ENCODE measurements around the gene FHOD3. TPM values are rescaled to one million over a fixed set of nuclear protein-coding genes. Genes with fewer than 3 reads are reported as not detected.
"Not testable (repeated sequence)": the region's sequence is repeated elsewhere in the genome, so short reads cannot be mapped to it uniquely, and the experiment has no call there.

FHOD3 gene
- total RNA-seq, 1 donor from 2014 or later, result 346 TPM

DNA sequence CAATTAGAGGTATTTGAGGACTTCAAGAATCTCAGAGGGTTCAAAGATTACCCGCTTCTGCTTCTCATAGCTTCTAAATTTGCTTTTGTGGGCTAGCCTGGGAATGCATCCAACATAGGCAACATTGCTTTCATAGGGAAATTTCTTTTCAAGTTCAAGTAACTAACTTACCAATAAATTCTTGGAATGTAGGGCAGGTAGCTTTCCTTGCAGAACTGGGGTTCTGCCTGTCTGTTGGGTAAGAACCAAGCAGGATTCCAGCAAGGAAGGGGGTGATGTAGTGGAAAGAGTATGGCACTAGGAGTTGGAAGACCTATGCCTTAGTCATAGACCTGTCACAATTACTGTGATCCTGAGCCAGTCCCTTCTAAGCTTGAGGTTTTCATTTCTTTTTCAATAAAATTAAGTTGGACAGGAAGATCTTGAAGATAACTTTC, 164.1 kb downstream of the FHOD3 start:
- DNase-seq, result no peak
- Histone ChIP-seq H3K27ac (replicated peaks) (peak overlapping the region; percentile 89), H3K9me3 (replicated peaks) (no peaks in the 10 kb centered on the region), H3K36me3 (no peaks in the 10 kb centered on the region), H3K4me1 (peaks cover 88% of the 10 kb centered on the region), H3K4me3 (no peak overlapping the region), H3K27me3 (ENCODE audit: low read depth) (no peaks in the 10 kb centered on the region)
- TF ChIP-seq, protein P1, sequence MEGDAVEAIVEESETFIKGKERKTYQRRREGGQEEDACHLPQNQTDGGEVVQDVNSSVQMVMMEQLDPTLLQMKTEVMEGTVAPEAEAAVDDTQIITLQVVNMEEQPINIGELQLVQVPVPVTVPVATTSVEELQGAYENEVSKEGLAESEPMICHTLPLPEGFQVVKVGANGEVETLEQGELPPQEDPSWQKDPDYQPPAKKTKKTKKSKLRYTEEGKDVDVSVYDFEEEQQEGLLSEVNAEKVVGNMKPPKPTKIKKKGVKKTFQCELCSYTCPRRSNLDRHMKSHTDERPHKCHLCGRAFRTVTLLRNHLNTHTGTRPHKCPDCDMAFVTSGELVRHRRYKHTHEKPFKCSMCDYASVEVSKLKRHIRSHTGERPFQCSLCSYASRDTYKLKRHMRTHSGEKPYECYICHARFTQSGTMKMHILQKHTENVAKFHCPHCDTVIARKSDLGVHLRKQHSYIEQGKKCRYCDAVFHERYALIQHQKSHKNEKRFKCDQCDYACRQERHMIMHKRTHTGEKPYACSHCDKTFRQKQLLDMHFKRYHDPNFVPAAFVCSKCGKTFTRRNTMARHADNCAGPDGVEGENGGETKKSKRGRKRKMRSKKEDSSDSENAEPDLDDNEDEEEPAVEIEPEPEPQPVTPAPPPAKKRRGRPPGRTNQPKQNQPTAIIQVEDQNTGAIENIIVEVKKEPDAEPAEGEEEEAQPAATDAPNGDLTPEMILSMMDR (IDR thresholded peaks at IDR 0.05; ENCODE audit: borderline replicate concordance), result no peak
- intact Hi-C loops (cut with micrococcal nuclease), result no loop called here

DNA sequence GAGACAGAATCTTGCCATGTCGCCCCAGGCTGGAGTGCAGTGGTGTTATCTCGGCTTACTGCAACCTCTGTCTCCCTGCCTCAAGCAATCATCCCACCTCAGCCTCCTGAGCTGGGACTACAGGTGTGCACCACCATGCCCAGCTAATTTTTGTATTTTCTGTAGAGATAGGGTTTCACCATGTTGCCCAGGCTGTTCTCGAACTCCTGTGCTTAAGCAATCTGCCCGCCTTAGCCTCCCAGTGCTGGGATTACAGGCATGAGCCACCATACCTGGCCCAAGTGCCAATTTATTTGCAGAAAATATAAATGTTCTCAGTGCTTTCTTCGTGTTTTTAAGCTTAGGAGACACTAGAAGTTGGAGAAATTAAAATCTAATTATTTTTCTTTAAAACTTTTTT, 166.0 kb downstream of the FHOD3 start:
- DNase-seq; H3K9me3 ChIP-seq (replicated peaks); H3K36me3 ChIP-seq; intact Hi-C loops (cut with micrococcal nuclease); H3K4me3 ChIP-seq; H3K27me3 ChIP-seq (ENCODE audit: low read depth): not testable (repeated sequence)
- Histone ChIP-seq H3K27ac (replicated peaks) (peak overlapping the region; percentile 92), H3K4me1 (peaks cover 86% of the 10 kb centered on the region)

DNA sequence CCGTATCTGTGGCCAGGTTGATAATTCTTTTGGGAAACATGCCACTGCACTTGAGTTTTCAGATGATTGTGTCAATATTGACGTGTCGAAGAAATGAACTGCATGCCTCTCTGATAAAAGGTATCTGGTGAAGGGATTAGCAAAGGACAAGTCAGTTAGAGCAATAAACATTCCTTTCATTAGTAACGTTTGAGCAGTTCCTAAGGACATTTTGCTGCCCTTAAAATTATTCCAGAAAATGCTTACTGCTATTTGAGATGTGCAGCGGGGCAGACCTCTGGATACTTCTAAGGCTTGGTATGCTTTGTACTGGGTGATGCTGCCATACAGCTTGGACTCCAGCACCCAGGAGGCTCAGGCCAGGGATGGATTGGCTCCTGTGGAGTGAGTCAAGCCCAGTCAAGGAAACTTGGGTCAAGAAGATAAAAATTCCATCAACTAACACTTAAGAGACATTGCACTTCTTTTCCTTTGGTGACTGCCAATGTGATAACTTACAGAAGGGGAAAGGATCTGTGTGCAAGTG, 166.7 kb downstream of the FHOD3 start:
- TF ChIP-seq, protein P1 (IDR thresholded peaks at IDR 0.05; ENCODE audit: borderline replicate concordance), result no peak
- peaks cover 86% of the 10 kb centered on the region for H3K4me1 ChIP-seq
- H3K27ac ChIP-seq (replicated peaks), result peak overlapping the region; percentile 92
- H3K9me3 ChIP-seq (replicated peaks), result no peaks in the 10 kb centered on the region
- H3K36me3 ChIP-seq, result no peaks in the 10 kb centered on the region
- DNase-seq, result no peak
- intact Hi-C loops (cut with micrococcal nuclease), result no loop called here
- H3K4me3 ChIP-seq, result no peak overlapping the region
- no peaks in the 10 kb centered on the region for H3K27me3 ChIP-seq (ENCODE audit: low read depth)

DNA sequence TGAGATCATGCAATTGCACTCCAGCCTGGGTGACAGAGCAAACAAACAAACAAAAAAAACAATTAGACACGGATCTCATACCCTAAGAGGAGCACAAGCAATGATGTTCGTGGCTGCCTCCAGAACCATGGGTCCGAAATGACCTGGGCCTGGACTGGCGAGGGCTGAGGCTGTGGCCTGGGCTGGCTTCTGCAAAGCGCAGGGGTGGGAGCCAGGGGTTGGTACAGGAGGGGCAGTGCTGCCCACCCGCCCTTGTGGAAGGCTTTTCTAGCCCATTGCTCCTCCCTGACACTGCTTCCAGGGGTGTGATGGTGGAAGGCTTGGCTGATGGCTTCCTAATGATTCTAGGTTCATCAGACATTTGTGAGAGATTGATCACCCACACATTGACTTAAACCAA, 167.8 kb downstream of the FHOD3 start:
- intact Hi-C loops (cut with micrococcal nuclease), result no loop called here
- no peak for DNase-seq
- TF ChIP-seq, protein P1 (IDR thresholded peaks at IDR 0.05; ENCODE audit: borderline replicate concordance), result no peak
- H3K36me3 ChIP-seq, result no peaks in the 10 kb centered on the region
- peak overlapping the region; percentile 92 for H3K27ac ChIP-seq (replicated peaks)
- H3K4me3 ChIP-seq, result no peak overlapping the region
- H3K9me3 ChIP-seq (replicated peaks), result no peaks in the 10 kb centered on the region
- peaks cover 83% of the 10 kb centered on the region for H3K4me1 ChIP-seq
- H3K27me3 ChIP-seq (ENCODE audit: low read depth), result no peaks in the 10 kb centered on the region

DNA sequence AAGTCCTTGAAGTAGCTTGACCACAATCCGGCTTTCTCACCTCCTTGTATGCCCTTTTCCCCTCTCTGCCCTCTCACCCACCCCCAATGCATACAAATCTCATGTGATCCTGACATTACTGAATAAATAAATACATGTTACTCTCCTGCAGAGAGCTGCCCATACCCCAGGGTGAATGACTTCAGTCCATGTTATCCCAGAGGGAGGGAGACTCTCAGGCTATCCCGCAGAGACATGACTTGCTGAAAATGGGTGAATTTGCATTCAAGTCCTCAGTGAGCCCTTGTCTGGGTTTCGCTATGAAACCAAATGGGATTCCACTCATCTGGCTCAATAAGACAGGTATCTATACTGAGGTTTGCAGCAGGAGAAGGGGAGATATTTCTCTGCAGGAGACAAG, 168.5 kb downstream of the FHOD3 start:
- Histone ChIP-seq H3K27ac (replicated peaks) (peak overlapping the region; percentile 92), H3K9me3 (replicated peaks) (no peaks in the 10 kb centered on the region), H3K36me3 (no peaks in the 10 kb centered on the region), H3K4me1 (peaks cover 83% of the 10 kb centered on the region), H3K27me3 (ENCODE audit: low read depth) (no peaks in the 10 kb centered on the region), H3K4me3 (no peak overlapping the region)
- TF ChIP-seq, protein P1 (IDR thresholded peaks at IDR 0.05; ENCODE audit: borderline replicate concordance), result no peak
- intact Hi-C loops (cut with micrococcal nuclease), result no loop called here
- no peak for DNase-seq

DNA sequence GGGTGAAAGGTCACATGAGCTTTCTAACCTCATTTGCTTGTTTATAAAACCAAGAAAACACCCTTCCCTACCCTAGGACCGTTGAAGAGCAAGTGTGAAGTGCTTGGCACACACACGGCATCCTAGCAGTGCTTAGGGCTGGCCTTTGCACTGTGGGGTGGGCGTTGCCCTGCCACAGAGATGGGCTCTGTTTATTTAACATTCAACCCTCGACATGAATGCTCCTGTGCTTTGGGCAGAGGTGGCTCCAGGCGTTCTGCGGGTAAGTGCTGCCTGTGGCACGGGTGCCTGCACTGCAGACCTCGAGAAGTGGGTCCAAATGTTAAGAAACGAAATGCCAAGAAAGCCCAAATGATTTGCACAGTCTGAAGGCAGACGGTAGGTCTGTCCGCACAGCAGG, 170.1 kb downstream of the FHOD3 start:
- Histone ChIP-seq H3K9me3 (replicated peaks) (no peaks in the 10 kb centered on the region), H3K4me1 (peaks cover 78% of the 10 kb centered on the region), H3K27me3 (ENCODE audit: low read depth) (no peaks in the 10 kb centered on the region), H3K27ac (replicated peaks) (peak overlapping the region; percentile 92), H3K36me3 (no peaks in the 10 kb centered on the region), H3K4me3 (peak overlapping the region; percentile 17)
- intact Hi-C loops (cut with micrococcal nuclease), result no loop called here
- no peak for DNase-seq
- TF ChIP-seq, protein P1 (IDR thresholded peaks at IDR 0.05; ENCODE audit: borderline replicate concordance), result no peak

Measured in left ventricle myocardium inferior (tissue), 1 donor.